Smooth muscle cell of trachea (primary cell): ENCODE measurements around the gene NFE2L2. TPM values are rescaled to one million over a fixed set of nuclear protein-coding genes. Genes with fewer than 3 reads are reported as not detected.

ENCODE experiments used
- total RNA-seq: library from RNA; depleted of rRNA; stranded (reverse); fragments of >200 nt; gene quantifications from 2 replicates; pipeline ENCODE4 v1.2.1, GENCODE V29; 2014

NFE2L2 gene
- total RNA-seq: 146 and 162 TPM in 2 replicates

DNA sequence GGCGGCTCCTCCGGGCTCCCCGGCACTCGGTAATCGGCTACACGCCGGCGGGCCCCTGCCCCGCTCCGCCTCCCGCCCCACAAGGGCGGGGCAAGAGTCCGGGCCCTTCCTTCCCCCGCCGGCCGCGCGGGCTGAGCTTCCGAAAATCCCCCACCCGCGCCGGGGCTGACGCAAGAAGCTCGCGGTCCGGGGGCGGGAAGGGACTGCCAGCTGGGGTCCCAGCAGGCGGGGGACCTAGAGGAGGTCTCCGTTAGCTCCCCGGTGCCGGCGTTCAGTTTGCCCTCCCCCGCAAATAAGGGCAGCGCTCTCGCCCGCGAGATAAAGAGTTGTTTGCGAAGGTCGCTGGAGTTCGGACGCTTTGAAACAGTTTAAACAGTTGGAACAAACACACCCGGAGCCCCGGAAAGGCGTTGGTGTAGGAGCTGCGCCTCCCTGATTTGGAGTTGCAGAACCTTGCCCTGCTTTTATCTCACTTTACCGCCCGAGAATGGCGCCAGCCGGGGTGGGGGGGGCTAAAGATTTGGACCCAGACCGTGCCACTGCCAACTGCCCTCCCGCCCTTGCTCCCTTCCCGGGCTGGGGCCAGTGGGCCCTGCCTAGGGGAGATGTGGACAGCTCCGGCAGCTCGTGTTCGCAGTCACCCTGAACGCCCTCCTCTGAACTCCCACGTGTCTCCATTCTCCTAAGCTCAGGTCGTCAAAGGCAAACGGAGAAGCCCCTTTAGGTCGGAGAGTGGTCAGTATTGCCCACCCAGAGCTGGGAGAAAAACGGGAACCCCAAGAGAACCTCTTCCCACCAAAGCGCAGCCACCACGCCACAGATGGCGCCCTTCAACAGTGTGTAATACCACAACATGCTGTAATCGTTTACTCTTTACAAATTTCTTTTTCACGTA is at the start of gene NFE2L2:
Gene NFE2L2 (minus strand): TSS at position 35 of the 895 bp plus-strand sequence. CDS start 151 bp downstream, outside the sequence.

GRCh38 chr2:177212106-177212890 is 52.2 kb downstream of the NFE2L2 start, which contains the start of gene HNRNPA3:
TSS of gene HNRNPA3 (plus strand) at chr2:177212794. CDS start at chr2:177212800, 6 bp downstream.

Other genes with a start within 250 kb of the NFE2L2 start
- gene HNRNPA3, start 51.9 kb downstream of the NFE2L2 start, total RNA-seq: 24.6 and 57.6 TPM in 2 replicates
- 21.8 and 66.7 TPM in 2 replicates for gene AGPS, start 128.0 kb upstream of the NFE2L2 start, total RNA-seq